Activated T-cell treated with anti-CD3 and anti-CD28 coated beads, Interleukin-2, amount 50 U/mL, for 72 hours (primary cell): Measurements from ENCODE around the gene DRP2. TPM values are rescaled to one million over a fixed set of nuclear protein-coding genes. Genes with fewer than 3 reads are reported as not detected.
A peak's percentile ranks its signal among the peaks of the same experiment; 100 is the strongest.
"Not testable (repeated sequence)": the region's sequence is repeated elsewhere in the genome, so short reads cannot be mapped to it uniquely, and the experiment has no call there.

Experiments used
- ATAC-seq, 2 donors: fragments of 150-1000 bp; cut with Tn5 transposase; replicated peaks in 1 of 2; 2 replicates each; pipeline ENCODE4 v1.10.0; 2021; ENCODE audit warnings: moderate library complexity in 2 of 2, mild to moderate bottlenecking in 1 of 2
- DNase-seq, 2 donors: peaks; one replicate each; pipeline ENCODE4 v3.0.0; 2021 to 2022; ENCODE audit warnings: mixed read lengths in 1 of 2
- H3K27ac Mint-ChIP-seq: one replicate; pipeline ENCODE4 v1.8.0; 2022; ENCODE audit warnings: mild to moderate bottlenecking, moderate library complexity, mixed read lengths
- H3K27me3 Mint-ChIP-seq: one replicate; pipeline ENCODE4 v1.8.0; 2022; ENCODE audit warnings: low read depth, mixed read lengths
- H3K36me3 Mint-ChIP-seq, 2 donors: one replicate each; pipeline ENCODE4 v1.8.0; 2022; ENCODE audit warnings: mixed read lengths in 2 of 2, mild to moderate bottlenecking in 1 of 2; ENCODE audit not compliant: insufficient read depth in 2 of 2
- H3K4me1 Mint-ChIP-seq: one replicate; pipeline ENCODE4 v1.8.0; 2022; ENCODE audit warnings: low read depth, mixed read lengths
- H3K4me3 Mint-ChIP-seq, 2 donors: one replicate each; pipeline ENCODE4 v1.8.0; 2022; ENCODE audit warnings: mild to moderate bottlenecking in 2 of 2, mixed read lengths in 2 of 2, moderate library complexity in 2 of 2
- H3K9me3 Mint-ChIP-seq, 2 donors: one replicate each; pipeline ENCODE4 v1.8.0; 2022; ENCODE audit warnings: mixed read lengths in 2 of 2
- total RNA-seq, 2 donors: library from RNA; stranded (reverse); gene quantifications; one replicate each; pipeline ENCODE4 v1.2.3, GENCODE V29; 2022

Gene DRP2
- total RNA-seq, 2 donors from 2014 or later: 0.86 to 1.2 TPM

DNA sequence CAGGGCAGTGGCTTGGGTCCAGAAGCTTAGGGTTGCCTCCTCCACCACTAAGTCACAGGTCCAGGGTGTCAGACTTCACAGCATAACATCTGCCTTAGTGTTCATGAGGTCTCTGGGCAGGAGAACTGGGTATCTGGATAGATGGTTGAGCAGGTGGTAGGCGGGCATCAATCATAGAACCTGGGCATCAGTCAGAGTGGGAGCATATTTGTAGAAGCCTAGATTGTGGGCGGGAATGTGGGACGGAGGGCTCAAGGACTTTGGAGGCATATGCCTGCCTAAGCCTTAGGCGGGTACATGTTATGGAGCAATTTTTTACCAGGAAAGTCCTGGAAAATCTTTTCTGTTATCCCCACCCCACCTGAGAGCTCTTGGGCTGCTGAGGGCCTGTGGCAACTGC, 43.0 kb downstream of the DRP2 start:
- no peak for DNase-seq
- H3K4me3 Mint-ChIP-seq: no peak overlapping the region
- H3K9me3 Mint-ChIP-seq: no peaks in the 10 kb centered on the region
- peaks cover 2% of the 10 kb centered on the region for H3K4me1 Mint-ChIP-seq
- H3K36me3 Mint-ChIP-seq: no peaks in the 10 kb centered on the region
- ATAC-seq: no peak
- no peak overlapping the region for H3K27ac Mint-ChIP-seq
- peaks cover 16% of the 10 kb centered on the region for H3K27me3 Mint-ChIP-seq

GRCh38 chrX:101263766-101264165, 44.2 kb downstream of the DRP2 start:
- Mint-ChIP-seq H3K27ac (no peak overlapping the region), H3K9me3 (no peaks in the 10 kb centered on the region), H3K27me3 (peaks cover 16% of the 10 kb centered on the region), H3K4me1 (no peaks in the 10 kb centered on the region), H3K36me3 (no peaks in the 10 kb centered on the region), H3K4me3 (no peak overlapping the region)
- ATAC-seq (no peak), DNase-seq (no peak)

- Mint-ChIP-seq H3K9me3 (no peaks in the 10 kb centered on the region), H3K27me3 (peaks cover 22% of the 10 kb centered on the region), H3K36me3 (no peaks in the 10 kb centered on the region), H3K4me1 (no peaks in the 10 kb centered on the region), H3K27ac (no peak overlapping the region), H3K4me3 (no peak overlapping the region)
- no peak for ATAC-seq
- DNase-seq: no peak
Observed at GRCh38 chrX:101265869-101266428, 46.4 kb downstream of the DRP2 start.

- ATAC-seq: no peak
- Mint-ChIP-seq H3K4me3 (no peak overlapping the region), H3K36me3 (no peaks in the 10 kb centered on the region), H3K9me3 (no peaks in the 10 kb centered on the region), H3K27me3 (peaks cover 15% of the 10 kb centered on the region), H3K27ac (no peak overlapping the region), H3K4me1 (no peaks in the 10 kb centered on the region)
- DNase-seq: no peak
Observed at GRCh38 chrX:101274198-101274597, 54.6 kb downstream of the DRP2 start.

- no peak for DNase-seq
- no peak overlapping the region for H3K27ac Mint-ChIP-seq
- H3K4me1 Mint-ChIP-seq: no peaks in the 10 kb centered on the region
- no peaks in the 10 kb centered on the region for H3K9me3 Mint-ChIP-seq
- H3K27me3 Mint-ChIP-seq: peaks cover 13% of the 10 kb centered on the region
- ATAC-seq: no peak
- no peak overlapping the region for H3K4me3 Mint-ChIP-seq
- H3K36me3 Mint-ChIP-seq: no peaks in the 10 kb centered on the region
Observed at GRCh38 chrX:101276238-101276637, 56.7 kb downstream of the DRP2 start.

DNA sequence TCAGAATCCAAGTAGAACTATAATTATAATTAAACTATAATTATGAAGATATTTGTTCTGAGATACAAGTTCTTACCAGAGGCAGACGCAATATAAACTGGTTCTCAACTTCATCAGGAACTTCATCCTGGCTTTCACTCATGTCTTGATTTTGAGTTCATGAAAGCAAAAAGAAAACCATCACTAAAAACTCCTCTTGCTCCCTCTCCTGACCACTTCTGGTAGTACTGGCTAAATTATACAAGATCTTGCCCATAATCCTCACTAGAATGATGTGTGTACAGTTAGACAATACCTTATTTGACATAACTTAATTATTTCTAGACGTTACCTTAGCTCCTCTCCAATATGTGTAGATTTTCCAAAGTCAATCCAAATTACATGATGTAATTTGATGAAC, 67.8 kb downstream of the DRP2 start:
- Mint-ChIP-seq H3K9me3 (no peaks in the 10 kb centered on the region), H3K36me3 (no peaks in the 10 kb centered on the region), H3K4me1 (no peaks in the 10 kb centered on the region), H3K27ac (no peak overlapping the region), H3K4me3 (no peak overlapping the region), H3K27me3 (peaks cover 17% of the 10 kb centered on the region)
- peak in 1 of 2 donors; percentile 45 for ATAC-seq
- DNase-seq: peak; percentile 1 to 16

DNA sequence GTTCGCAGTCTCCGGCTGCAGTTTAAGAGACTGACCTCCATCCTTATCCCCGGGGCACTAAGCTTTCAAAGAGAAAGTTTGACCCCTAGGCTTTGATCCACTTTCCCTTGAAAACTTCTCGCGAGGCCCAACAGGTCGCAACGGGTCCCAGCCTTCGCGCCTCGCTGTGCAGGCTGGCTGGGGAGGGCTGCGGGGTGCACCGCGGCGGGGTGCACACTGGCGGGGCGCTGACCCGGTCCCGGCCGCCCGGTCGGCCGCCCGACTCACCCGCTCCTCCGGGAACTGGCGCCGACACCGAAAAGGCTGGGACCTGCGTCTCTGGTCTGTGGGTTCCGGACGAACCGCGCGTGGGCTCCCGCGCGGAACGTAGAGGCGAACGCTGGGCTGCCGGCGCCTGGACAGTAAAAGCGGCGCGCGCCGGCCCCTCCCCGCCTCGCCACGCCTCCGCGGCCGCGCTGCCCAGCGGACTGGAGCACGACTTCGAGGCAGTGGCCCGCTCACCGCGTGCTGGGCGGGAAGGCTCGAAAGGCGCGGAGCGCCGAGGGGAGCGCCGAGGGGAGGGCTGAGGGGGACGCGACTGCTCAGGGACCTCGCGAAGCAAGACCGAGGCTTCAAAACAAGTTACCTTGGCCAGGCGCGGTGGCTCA, 71.5 kb downstream of the DRP2 start, which contains the start of gene TAF7L:
Gene TAF7L, minus strand, starts transcription at position 378 of the 647 bp plus-strand sequence. CDS start 3,791 bp downstream, outside the sequence.
- H3K4me3 Mint-ChIP-seq: no peak within 1 kb of the TSS
- no peak for ATAC-seq
- H3K27ac Mint-ChIP-seq: no peak within 1 kb of the TSS

DNA sequence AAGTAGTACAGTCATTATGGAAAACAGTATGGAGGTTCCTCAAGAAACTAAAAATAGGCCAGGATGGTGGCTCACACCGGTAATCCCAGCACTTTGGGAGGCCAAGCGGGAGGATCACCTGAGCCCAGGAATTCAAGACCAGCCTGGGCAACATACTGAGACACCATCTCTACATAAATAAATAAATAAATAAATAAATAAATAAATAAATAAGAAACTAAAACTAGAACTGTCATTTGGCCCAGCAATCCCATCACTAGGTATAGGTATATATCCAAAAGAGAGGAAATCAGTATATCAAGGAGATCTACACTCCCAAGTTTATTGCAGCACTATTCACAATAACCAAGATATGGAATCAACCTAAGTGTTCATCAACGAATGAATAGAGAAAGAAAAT, 76.0 kb downstream of the DRP2 start:
- not testable (repeated sequence) for H3K4me3 Mint-ChIP-seq, H3K27ac Mint-ChIP-seq, H3K36me3 Mint-ChIP-seq, H3K4me1 Mint-ChIP-seq, DNase-seq, ATAC-seq, H3K9me3 Mint-ChIP-seq
- peaks cover 16% of the 10 kb centered on the region for H3K27me3 Mint-ChIP-seq

More for the DNA sequence above, 71.5 kb downstream of the DRP2 start, which contains the start of gene TAF7L:
- DNase-seq: no peak
- Mint-ChIP-seq H3K9me3 (no peaks in the 10 kb centered on the region), H3K4me1 (no peaks in the 10 kb centered on the region), H3K27me3 (peaks cover 16% of the 10 kb centered on the region), H3K36me3 (no peaks in the 10 kb centered on the region)

GRCh38 chrX:101303790-101304189, 84.2 kb downstream of the DRP2 start:
- Mint-ChIP-seq H3K36me3 (no peaks in the 10 kb centered on the region), H3K9me3 (no peaks in the 10 kb centered on the region), H3K27me3 (peaks cover 17% of the 10 kb centered on the region), H3K4me3 (no peak overlapping the region), H3K4me1 (no peaks in the 10 kb centered on the region), H3K27ac (no peak overlapping the region)
- no peak for ATAC-seq
- DNase-seq: no peak

Other genes with a start within 250 kb of the DRP2 start
- 10 to 100 TPM; 24.4 to 25.9 TPM for gene TRMT2B, start 167.7 kb upstream of the DRP2 start, total RNA-seq
- gene TMEM35A, start 140.9 kb upstream of the DRP2 start, total RNA-seq: under 1 TPM in 1 of 2 donors, not detected in 1; 0.26 TPM
- gene CENPI, start 121.6 kb upstream of the DRP2 start, total RNA-seq: 10 to 100 TPM; 15.6 to 19.3 TPM
- gene TAF7L, start 71.5 kb downstream of the DRP2 start, total RNA-seq: not detected
- gene TIMM8A, start 129.0 kb downstream of the DRP2 start, total RNA-seq: 10 to 100 TPM; 13.8 to 15.7 TPM
- gene BTK, start 166.4 kb downstream of the DRP2 start, total RNA-seq: 1 to 10 TPM; 1.7 to 1.9 TPM
- gene RPL36A, start 171.2 kb downstream of the DRP2 start, total RNA-seq: 100 to 1,000 TPM; 221 to 294 TPM
- gene GLA, start 188.1 kb downstream of the DRP2 start, total RNA-seq: 10 to 100 TPM; 43.7 to 48.1 TPM
- gene HNRNPH2, start 188.4 kb downstream of the DRP2 start, total RNA-seq: 10 to 100 TPM; 15.0 to 17.8 TPM